NCI-H345 treated with DMSO at 0.1 percent for 48 hours (cell line): ENCODE results near the gene VEGFA.

Experiments
- DNase-seq: peaks from one replicate; lab custom pipeline; 2025; ENCODE audit not compliant: unreplicated experiment; lab: John Stamatoyannopoulos, UW

VEGFA gene

DNA sequence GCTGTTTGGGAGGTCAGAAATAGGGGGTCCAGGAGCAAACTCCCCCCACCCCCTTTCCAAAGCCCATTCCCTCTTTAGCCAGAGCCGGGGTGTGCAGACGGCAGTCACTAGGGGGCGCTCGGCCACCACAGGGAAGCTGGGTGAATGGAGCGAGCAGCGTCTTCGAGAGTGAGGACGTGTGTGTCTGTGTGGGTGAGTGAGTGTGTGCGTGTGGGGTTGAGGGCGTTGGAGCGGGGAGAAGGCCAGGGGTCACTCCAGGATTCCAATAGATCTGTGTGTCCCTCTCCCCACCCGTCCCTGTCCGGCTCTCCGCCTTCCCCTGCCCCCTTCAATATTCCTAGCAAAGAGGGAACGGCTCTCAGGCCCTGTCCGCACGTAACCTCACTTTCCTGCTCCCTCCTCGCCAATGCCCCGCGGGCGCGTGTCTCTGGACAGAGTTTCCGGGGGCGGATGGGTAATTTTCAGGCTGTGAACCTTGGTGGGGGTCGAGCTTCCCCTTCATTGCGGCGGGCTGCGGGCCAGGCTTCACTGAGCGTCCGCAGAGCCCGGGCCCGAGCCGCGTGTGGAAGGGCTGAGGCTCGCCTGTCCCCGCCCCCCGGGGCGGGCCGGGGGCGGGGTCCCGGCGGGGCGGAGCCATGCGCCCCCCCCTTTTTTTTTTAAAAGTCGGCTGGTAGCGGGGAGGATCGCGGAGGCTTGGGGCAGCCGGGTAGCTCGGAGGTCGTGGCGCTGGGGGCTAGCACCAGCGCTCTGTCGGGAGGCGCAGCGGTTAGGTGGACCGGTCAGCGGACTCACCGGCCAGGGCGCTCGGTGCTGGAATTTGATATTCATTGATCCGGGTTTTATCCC, at the start of gene VEGFA:
VEGFA (plus strand) TSS at position 686 of the 846 bp plus-strand sequence.
- peak; percentile 54 for DNase-seq

DNA sequence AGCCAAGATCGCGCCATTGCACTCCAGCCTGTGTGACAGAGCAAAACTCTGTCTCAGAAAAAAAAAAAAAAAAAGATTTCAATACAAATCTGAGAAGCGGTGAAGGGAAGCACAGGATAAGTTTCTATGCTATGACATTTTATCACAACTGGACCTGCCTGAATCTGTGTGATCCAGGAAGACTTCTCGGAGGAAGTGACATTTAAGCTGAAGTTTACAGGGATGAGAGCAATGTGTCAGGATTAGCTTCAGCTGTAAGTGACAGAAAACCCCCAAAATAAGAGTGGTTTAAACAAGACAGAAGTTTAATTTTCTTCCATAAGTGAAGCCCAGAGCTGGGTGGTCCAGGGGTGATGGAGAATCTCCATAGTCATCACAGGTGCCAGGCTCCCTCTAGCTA, 49.0 kb upstream of the VEGFA start:
- no peak for DNase-seq

- no peak for DNase-seq
Observed at GRCh38 chr6:43722920-43723545, 47.0 kb upstream of the VEGFA start.

GRCh38 chr6:43723737-43724295, 46.2 kb upstream of the VEGFA start:
- DNase-seq: no peak

DNA sequence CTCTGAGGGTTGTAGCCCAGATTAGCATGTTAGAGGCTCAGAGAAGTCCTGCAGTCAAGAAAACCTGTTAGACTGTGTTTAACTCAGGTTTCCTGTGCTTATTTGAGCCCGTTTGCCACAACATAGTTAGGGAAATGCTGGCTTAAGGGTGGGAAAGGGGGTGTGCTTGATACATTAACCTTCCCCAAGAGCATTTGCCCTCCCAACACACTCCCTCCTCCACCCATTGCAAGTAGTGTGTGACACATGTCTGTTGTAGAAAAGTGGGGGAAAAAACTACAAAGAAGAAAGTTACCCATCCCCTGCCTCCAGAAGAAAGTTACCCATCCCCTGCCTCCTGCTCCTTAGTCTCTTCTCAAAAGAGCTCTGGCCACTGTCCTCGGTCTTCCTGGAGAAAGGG, 45.7 kb upstream of the VEGFA start:
- DNase-seq: no peak

DNA sequence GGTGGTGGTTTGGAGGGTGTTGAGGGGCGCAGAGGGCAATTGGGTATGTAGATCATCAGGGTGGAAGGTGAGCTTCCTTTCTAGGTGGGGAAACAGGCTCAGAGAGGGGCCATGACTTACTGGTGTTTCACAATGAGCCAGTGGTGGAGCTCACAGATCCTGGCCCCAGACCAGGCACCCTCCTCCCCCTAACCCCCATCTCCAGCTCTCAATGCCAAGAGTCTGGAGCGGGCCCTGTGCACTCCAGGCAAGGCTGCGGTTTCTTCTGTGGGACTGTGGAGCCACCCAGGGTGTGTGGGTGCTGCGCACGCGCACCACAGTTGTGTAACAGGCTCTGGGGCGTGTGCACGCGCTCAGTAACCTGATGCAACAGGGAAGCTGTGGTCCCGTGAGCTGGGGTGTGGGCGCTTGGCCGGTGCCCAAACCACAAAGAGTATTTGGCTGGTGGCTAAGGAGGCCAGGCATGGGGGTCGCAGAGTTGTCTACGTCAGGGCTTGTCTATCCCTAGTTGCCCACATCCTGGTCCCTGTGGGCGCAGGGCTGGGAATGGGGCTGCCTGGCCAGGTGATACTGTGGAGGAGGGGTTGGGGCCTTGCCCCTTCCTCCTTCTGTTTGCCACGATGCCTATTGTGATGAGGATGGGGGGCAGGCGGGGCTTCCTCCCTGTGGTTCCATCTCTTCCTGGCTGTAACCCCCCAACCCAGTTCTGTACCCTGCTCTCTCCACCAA, 44.9 kb upstream of the VEGFA start:
- no peak for DNase-seq

GRCh38 chr6:43725643-43726580, 44.1 kb upstream of the VEGFA start:
- DNase-seq: no peak

GRCh38 chr6:43727634-43728033, 42.4 kb upstream of the VEGFA start:
- DNase-seq: no peak

DNA sequence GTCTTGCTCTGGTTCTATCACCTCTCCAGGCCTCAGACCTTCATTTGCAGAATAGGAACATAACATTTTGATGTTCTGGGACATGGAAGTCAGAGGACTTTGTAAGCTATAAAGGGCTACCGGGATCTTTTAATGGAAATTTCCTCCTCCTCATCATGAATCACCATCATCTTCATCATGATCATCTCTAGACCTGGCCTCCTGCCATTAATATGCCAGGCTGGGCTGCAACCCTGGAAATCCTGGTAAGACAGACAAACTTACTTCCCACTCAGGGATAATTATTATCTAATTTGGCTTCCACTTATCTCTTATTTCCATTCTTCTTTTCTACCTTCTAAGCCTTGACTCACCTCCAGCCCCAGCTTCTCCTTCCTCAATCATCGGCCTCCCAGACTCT, 41.4 kb upstream of the VEGFA start:
- no peak for DNase-seq

- DNase-seq: no peak
Observed at GRCh38 chr6:43729537-43729936, 40.5 kb upstream of the VEGFA start.

DNA sequence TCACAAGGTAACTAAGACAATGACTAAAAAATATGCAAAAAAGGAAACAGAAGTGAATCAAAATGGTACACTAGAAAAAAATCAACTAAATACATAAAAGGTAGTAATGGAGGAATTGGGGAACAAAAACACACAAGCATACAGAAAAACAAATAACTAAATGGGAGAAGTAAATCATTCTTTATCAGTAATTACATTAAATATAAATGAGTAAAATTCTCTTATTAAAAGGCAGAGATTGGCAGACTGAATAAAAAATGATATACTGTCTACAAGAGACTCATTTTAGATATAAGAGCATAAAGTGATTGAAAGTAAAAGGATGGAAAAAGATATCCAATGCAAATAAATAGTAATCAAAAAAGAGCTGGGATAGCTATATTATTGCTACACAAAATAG, 39.4 kb upstream of the VEGFA start:
- no peak for DNase-seq

DNA sequence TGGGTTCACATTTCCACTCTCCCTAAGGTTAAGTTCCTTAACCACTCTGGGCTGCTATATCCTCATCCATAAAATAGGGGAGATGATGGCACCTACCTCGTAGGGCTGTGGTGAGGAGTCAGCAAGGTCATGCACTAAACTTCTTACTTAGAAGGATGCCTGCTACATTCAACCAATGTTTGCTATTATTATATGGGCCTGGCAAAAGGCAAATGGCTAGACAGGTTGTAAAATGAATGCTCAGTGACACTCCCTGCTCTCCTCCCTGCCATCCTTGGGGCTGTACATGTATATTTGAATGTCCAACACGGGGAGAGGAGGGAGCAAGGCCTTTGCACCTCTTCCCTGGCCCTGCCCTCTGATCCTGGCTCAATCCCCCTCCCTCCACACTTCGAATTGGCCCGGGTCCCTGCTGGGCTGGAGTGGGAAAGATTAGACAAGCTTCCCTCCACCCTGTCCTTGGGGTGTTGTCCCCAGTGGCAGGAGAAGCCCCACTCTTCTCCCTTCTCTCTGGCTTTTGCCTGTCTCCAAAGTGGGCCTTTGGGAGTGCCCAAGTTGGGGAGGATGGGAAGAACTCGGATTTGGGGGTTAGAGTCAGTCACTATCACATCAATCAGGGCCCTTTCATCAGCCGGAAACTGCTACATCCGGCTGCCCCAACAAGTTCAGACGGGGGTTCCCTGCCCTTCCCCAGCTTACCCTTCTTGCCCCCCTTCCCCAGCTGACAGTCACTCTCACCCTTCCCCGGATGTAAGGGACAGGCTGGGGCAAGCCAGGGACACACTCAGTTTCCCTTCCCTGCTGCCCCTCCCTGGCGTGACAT, 36.3 kb upstream of the VEGFA start:
- DNase-seq: no peak

DNA sequence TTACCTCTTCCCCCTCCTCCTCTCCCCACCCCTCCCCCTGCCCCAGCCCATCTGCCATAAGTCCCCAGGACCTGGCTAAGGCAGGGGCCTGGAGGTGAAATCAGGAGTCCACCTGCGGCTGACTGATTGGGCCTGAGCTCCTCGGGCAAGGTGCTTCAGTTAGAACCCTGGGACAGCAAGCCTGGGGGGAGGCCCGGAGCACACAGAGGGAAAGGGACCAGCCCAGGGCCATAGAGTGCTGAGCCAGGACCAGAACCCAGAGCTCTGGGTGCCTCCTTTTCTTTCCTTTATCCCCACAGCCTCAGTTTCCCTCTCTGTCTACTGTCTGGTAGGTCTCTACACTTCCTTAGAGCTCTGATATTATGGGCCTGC, 35.7 kb upstream of the VEGFA start:
- no peak for DNase-seq

- DNase-seq: no peak
Observed at GRCh38 chr6:43735642-43736199, 34.3 kb upstream of the VEGFA start.

DNA sequence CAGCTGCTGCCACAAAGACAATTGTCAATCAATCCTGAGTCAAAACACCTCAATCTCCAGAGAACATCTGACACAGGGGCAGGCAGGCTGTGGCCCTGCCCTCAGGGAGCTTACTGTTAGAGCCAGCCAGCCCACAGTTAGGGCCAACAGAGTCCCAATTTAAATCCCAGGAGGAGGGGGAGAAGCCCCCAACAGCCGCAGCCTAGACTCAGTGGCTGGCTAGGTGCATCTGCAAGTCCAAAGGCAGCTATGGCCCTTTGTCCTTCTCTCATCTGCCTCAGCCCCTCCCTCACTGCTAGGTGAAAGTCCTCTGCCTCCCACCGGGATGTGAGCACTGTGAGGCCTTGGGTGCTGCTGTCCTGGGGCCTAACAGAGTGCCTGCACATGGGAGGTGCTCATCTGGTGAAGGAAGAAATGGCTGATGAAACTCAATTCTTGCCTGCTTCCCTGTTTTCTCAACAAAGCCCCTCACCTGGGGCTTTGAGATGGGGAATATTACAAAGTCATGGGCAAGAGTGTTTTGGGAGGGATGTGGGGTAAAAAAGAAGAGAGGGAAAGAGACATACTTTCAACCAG, 33.7 kb upstream of the VEGFA start:
- no peak for DNase-seq

- no peak for DNase-seq
Observed at GRCh38 chr6:43736844-43737243, 33.2 kb upstream of the VEGFA start.

- no peak for DNase-seq
Observed at GRCh38 chr6:43737272-43738081, 32.5 kb upstream of the VEGFA start.

GRCh38 chr6:43738267-43738676, 31.7 kb upstream of the VEGFA start:
- no peak for DNase-seq
